Mesendoderm (in vitro differentiated cells): ENCODE data around the gene HTR6.

Experiments used
- DNase-seq: peaks from one replicate; pipeline ENCODE4 v3.0.0; 2013
- H2AK5ac ChIP-seq: 2 replicates; pipeline ENCODE4 v1.6.1; 2013; ENCODE audit warnings: low read length, inconsistent platforms
- H2BK120ac ChIP-seq: 2 replicates; pipeline ENCODE4 v1.6.1; 2013; ENCODE audit warnings: low read depth, mild to moderate bottlenecking, low read length, moderate library complexity, mixed read lengths
- H2BK15ac ChIP-seq: replicated peaks from 2 replicates; pipeline ENCODE4 v1.6.1; 2013; ENCODE audit warnings: low read depth, mild to moderate bottlenecking, moderate library complexity
- H2BK5ac ChIP-seq: 2 replicates; pipeline ENCODE4 v1.6.1; 2013; ENCODE audit warnings: low read length, inconsistent platforms
- H3K18ac ChIP-seq: 2 replicates; pipeline ENCODE4 v1.6.1; 2013; ENCODE audit warnings: mild to moderate bottlenecking, low read length, mixed read lengths
- H3K23ac ChIP-seq: one replicate; pipeline ENCODE4 v1.6.1; 2013; ENCODE audit warnings: low read length
- H3K27ac ChIP-seq: 2 replicates; pipeline ENCODE4 v1.5.1; 2013; ENCODE audit warnings: low read depth, mild to moderate bottlenecking, inconsistent platforms, low read length, moderate library complexity
- H3K27me3 ChIP-seq: 2 replicates; pipeline ENCODE4 v1.6.1; 2013; ENCODE audit warnings: low read length, control low read depth, mild to moderate bottlenecking, inconsistent platforms; ENCODE audit not compliant: insufficient read depth, poor library complexity
- H3K36me3 ChIP-seq: 2 replicates; pipeline ENCODE4 v1.6.1; 2013; ENCODE audit warnings: low read length, inconsistent platforms; ENCODE audit not compliant: control insufficient read depth, insufficient read depth
- H3K4ac ChIP-seq: one replicate; pipeline ENCODE4 v1.6.1; 2013; ENCODE audit warnings: low read depth, mild to moderate bottlenecking, low read length, moderate library complexity
- H3K4me1 ChIP-seq: 2 replicates; pipeline ENCODE4 v1.6.1; 2013; ENCODE audit warnings: low read depth, low read length, inconsistent platforms; ENCODE audit not compliant: control insufficient read depth
- H3K4me2 ChIP-seq: 2 replicates; pipeline ENCODE4 v1.6.1; 2013; ENCODE audit warnings: low read length
- H3K4me3 ChIP-seq: 2 replicates; pipeline ENCODE4 v1.5.1; 2013; ENCODE audit warnings: mild to moderate bottlenecking, low read length
- H3K56ac ChIP-seq: one replicate; pipeline ENCODE4 v1.6.1; 2013; ENCODE audit warnings: low read length
- H3K79me1 ChIP-seq: 2 replicates; pipeline ENCODE4 v1.6.1; 2013; ENCODE audit warnings: low read length, inconsistent platforms
- H3K79me2 ChIP-seq: 2 replicates; pipeline ENCODE4 v1.6.1; 2013; ENCODE audit warnings: mild to moderate bottlenecking, low read length; ENCODE audit not compliant: control insufficient read depth, insufficient read depth
- H3K9ac ChIP-seq: 2 replicates; pipeline ENCODE4 v1.6.1; 2013; ENCODE audit warnings: low read length, inconsistent platforms
- H4K5ac ChIP-seq: one replicate; pipeline ENCODE4 v1.6.1; 2013; ENCODE audit warnings: low read length
- H4K8ac ChIP-seq: one replicate; pipeline ENCODE4 v1.6.1; 2013; ENCODE audit warnings: low read depth, mild to moderate bottlenecking, control low read depth, low read length, moderate library complexity
- WGBS: extraction: QIAGEN DNeasy Blood & Tissue Kit; methylation state at CpG from one replicate; pipeline ENCODE4 v1.1.7; 2013; ENCODE audit warnings: low lambda C conversion rate, missing lambda C conversion rate; ENCODE audit not compliant: insufficient coverage; ENCODE audit errors: extremely low coverage; 5-methylcytosine and 5-hydroxymethylcytosine counted together

Gene HTR6

DNA sequence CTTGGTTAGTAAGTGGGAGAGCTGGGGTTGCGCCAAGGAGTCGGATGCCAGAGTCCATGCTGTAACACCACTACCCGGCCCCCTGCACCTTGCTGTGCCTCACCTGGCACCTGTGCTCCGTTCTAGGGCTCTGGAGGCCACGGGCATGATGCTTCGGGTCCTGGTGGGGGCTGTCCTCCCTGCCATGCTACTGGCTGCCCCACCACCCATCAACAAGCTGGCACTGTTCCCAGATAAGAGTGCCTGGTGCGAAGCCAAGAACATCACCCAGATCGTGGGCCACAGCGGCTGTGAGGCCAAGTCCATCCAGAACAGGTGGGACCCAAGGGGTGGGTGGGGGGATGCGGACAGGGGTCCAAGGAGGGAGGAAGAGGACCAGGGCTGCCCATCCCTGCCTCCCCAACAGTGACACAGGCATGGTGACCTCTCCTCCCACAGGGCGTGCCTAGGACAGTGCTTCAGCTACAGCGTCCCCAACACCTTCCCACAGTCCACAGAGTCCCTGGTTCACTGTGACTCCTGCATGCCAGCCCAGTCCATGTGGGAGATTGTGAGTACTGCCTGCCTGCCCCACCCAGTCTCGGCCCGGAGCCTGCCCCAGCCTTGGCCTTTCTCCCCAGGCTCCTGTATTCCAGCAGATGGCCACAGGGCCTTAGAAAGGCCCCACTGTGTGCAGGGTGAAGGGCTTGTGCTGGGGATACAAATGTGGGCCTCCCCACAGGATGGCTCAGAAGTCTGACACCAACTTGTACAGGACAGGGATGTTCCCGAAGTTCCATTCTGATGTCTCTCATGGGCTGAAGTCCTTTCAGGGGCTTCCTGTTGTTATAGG, 9.6 kb upstream of the HTR6 start:
- no peak overlapping the region for H3K56ac ChIP-seq
- no peak overlapping the region for H3K9ac ChIP-seq
- DNase-seq, result no peak
- no peak overlapping the region for H2AK5ac ChIP-seq
- no peak overlapping the region for H3K4me2 ChIP-seq
- no peak overlapping the region for H2BK120ac ChIP-seq
- H3K4me1 ChIP-seq, result no peaks in the 10 kb centered on the region
- H3K4ac ChIP-seq, result no peak overlapping the region
- H3K4me3 ChIP-seq, result no peak overlapping the region
- no peaks in the 10 kb centered on the region for H3K79me2 ChIP-seq
- no peaks in the 10 kb centered on the region for H3K36me3 ChIP-seq
- WGBS, result no CpG with 5 or more reads among the region's 15 CpGs
- no peak overlapping the region for H3K23ac ChIP-seq
- H3K27ac ChIP-seq, result no peak overlapping the region
- H4K8ac ChIP-seq, result no peak overlapping the region
- H2BK5ac ChIP-seq, result no peak overlapping the region
- H2BK15ac ChIP-seq, result no peak overlapping the region
- H3K27me3 ChIP-seq, result no peaks in the 10 kb centered on the region
- no peaks in the 10 kb centered on the region for H3K79me1 ChIP-seq
- no peak overlapping the region for H3K18ac ChIP-seq
- no peak overlapping the region for H4K5ac ChIP-seq

DNA sequence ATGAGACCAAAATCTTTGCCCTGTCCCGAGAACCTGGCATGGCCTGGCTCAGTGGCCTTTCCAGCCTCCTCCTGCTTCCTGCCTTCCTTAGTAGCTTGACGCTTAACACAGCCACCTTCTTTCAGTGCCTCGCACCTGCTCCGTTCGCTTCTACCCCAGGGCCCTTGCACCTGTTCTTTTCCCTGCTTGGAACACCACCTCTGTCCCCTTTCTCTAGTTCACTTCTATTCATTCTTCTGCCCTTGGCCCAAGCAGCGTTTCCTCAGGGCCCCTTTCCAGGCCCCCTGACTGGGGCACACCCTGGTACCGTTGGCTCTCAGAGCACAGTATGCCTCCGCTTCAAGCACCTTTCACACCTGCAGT, 9.0 kb upstream of the HTR6 start:
- Histone ChIP-seq H3K4me3 (no peak overlapping the region), H3K9ac (no peak overlapping the region), H2AK5ac (no peak overlapping the region), H2BK120ac (no peak overlapping the region), H2BK5ac (no peak overlapping the region), H3K23ac (no peak overlapping the region), H3K4me1 (no peaks in the 10 kb centered on the region), H3K4ac (no peak overlapping the region), H3K18ac (no peak overlapping the region), H3K79me1 (no peaks in the 10 kb centered on the region), H4K8ac (no peak overlapping the region), H4K5ac (no peak overlapping the region), H2BK15ac (no peak overlapping the region), H3K27me3 (no peaks in the 10 kb centered on the region), H3K4me2 (no peak overlapping the region), H3K56ac (no peak overlapping the region), H3K36me3 (no peaks in the 10 kb centered on the region), H3K79me2 (no peaks in the 10 kb centered on the region), H3K27ac (no peak overlapping the region)
- no peak for DNase-seq
- no CpG with 5 or more reads among the region's 8 CpGs for WGBS

DNA sequence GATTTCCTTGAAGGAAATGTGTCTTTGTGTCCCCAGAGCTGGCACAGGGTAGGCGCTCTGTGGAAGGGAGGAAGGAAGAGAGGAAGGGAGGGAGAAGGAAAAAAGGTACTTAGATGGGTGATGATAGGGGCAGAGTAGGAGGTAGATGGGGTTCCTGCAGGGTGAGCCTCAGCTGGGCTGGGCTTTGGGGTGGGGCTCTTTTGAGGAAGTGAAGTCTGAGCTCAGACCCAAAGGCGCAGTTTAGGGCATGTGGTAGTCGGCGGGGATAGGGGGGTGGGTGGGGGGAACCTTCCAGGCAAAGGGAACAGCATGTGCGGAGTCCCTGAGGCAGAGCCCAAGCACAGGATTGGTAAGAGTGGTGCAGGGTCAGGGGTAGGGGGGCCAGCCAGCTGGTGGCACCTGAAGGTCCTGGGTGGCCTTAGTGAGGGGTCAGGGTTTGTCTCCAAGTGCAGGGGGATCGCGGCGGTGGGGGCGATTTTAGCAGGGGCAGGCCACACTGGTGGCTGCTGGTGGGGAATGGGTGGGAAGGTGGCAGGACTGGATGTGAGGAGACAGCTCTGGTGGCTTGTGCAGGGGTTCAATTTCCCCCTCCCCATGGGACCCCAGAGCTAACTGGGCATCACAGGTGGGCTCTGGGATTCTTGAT, 8.4 kb upstream of the HTR6 start:
- H3K4me3 ChIP-seq, result no peak overlapping the region
- H3K56ac ChIP-seq, result no peak overlapping the region
- H2AK5ac ChIP-seq, result no peak overlapping the region
- no peak overlapping the region for H2BK120ac ChIP-seq
- no peak for DNase-seq
- no peak overlapping the region for H3K9ac ChIP-seq
- H3K27me3 ChIP-seq, result no peaks in the 10 kb centered on the region
- H3K18ac ChIP-seq, result no peak overlapping the region
- H4K8ac ChIP-seq, result no peak overlapping the region
- no peak overlapping the region for H3K27ac ChIP-seq
- no peaks in the 10 kb centered on the region for H3K4me1 ChIP-seq
- WGBS, result no CpG with 5 or more reads among the region's 9 CpGs
- H3K4me2 ChIP-seq, result no peak overlapping the region
- no peak overlapping the region for H2BK5ac ChIP-seq
- no peak overlapping the region for H3K23ac ChIP-seq
- H3K79me2 ChIP-seq, result no peaks in the 10 kb centered on the region
- no peaks in the 10 kb centered on the region for H3K79me1 ChIP-seq
- H3K4ac ChIP-seq, result no peak overlapping the region
- H2BK15ac ChIP-seq, result no peak overlapping the region
- no peaks in the 10 kb centered on the region for H3K36me3 ChIP-seq
- no peak overlapping the region for H4K5ac ChIP-seq

DNA sequence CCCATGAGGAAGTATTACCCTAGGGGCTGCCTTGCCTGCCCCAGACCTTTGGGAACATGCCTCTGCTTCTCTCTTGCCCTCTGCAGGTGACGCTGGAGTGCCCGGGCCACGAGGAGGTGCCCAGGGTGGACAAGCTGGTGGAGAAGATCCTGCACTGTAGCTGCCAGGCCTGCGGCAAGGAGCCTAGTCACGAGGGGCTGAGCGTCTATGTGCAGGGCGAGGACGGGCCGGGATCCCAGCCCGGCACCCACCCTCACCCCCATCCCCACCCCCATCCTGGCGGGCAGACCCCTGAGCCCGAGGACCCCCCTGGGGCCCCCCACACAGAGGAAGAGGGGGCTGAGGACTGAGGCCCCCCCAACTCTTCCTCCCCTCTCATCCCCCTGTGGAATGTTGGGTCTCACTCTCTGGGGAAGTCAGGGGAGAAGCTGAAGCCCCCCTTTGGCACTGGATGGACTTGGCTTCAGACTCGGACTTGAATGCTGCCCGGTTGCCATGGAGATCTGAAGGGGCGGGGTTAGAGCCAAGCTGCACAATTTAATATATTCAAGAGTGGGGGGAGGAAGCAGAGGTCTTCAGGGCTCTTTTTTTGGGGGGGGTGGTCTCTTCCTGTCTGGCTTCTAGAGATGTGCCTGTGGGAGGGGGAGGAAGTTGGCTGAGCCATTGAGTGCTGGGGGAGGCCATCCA, 7.8 kb upstream of the HTR6 start:
- WGBS, result no CpG with 5 or more reads among the region's 15 CpGs
- no peaks in the 10 kb centered on the region for H3K79me2 ChIP-seq
- no peaks in the 10 kb centered on the region for H3K79me1 ChIP-seq
- no peak overlapping the region for H3K27ac ChIP-seq
- H2BK120ac ChIP-seq, result no peak overlapping the region
- H2AK5ac ChIP-seq, result no peak overlapping the region
- H4K5ac ChIP-seq, result no peak overlapping the region
- H3K36me3 ChIP-seq, result no peaks in the 10 kb centered on the region
- no peak overlapping the region for H2BK15ac ChIP-seq
- no peak overlapping the region for H3K23ac ChIP-seq
- DNase-seq, result no peak
- no peak overlapping the region for H3K9ac ChIP-seq
- no peak overlapping the region for H3K4me2 ChIP-seq
- H3K56ac ChIP-seq, result peak overlapping the region; percentile 15
- no peaks in the 10 kb centered on the region for H3K4me1 ChIP-seq
- no peak overlapping the region for H3K4ac ChIP-seq
- H3K18ac ChIP-seq, result no peak overlapping the region
- H2BK5ac ChIP-seq, result no peak overlapping the region
- no peak overlapping the region for H3K4me3 ChIP-seq
- no peak overlapping the region for H4K8ac ChIP-seq
- no peaks in the 10 kb centered on the region for H3K27me3 ChIP-seq

DNA sequence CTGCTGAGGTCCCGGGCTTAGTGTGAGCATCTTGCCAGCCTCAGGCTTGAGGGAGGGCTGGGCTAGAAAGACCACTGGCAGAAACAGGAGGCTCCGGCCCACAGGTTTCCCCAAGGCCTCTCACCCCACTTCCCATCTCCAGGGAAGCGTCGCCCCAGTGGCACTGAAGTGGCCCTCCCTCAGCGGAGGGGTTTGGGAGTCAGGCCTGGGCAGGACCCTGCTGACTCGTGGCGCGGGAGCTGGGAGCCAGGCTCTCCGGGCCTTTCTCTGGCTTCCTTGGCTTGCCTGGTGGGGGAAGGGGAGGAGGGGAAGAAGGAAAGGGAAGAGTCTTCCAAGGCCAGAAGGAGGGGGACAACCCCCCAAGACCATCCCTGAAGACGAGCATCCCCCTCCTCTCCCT, 7.2 kb upstream of the HTR6 start:
- no peak overlapping the region for H4K8ac ChIP-seq
- no peak overlapping the region for H3K9ac ChIP-seq
- no peak overlapping the region for H3K27ac ChIP-seq
- no peaks in the 10 kb centered on the region for H3K79me1 ChIP-seq
- H4K5ac ChIP-seq, result no peak overlapping the region
- H2BK15ac ChIP-seq, result no peak overlapping the region
- no peak overlapping the region for H3K4me3 ChIP-seq
- no peaks in the 10 kb centered on the region for H3K4me1 ChIP-seq
- H3K79me2 ChIP-seq, result no peaks in the 10 kb centered on the region
- DNase-seq, result no peak
- peak overlapping the region; percentile 15 for H3K56ac ChIP-seq
- H3K4ac ChIP-seq, result no peak overlapping the region
- H2BK5ac ChIP-seq, result no peak overlapping the region
- no CpG with 5 or more reads among the region's 10 CpGs for WGBS
- H3K27me3 ChIP-seq, result no peaks in the 10 kb centered on the region
- H3K18ac ChIP-seq, result no peak overlapping the region
- no peak overlapping the region for H2BK120ac ChIP-seq
- no peak overlapping the region for H2AK5ac ChIP-seq
- no peaks in the 10 kb centered on the region for H3K36me3 ChIP-seq
- no peak overlapping the region for H3K4me2 ChIP-seq
- no peak overlapping the region for H3K23ac ChIP-seq
